Natural killer cell (primary cell): ENCODE data around the gene NOL4L. TPM values are rescaled to one million over a fixed set of nuclear protein-coding genes. Genes with fewer than 3 reads are reported as not detected.

Experiments used
- ATAC-seq, 3 donors: fragments of 150-1000 bp in 2 of 3; fragments of 200-7000 bp in 1 of 3; cut with Tn5 transposase; 1 replicate in 1 of 3; 2 replicates in 2 of 3; pipeline ENCODE4 v1.10.0; 2021; ENCODE audit warnings: mild to moderate bottlenecking in 2 of 3, moderate library complexity in 2 of 3
- DNase-seq, 2 donors: peaks; one replicate each; pipeline versions ENCODE4 v3.0.0 to v3.0.0-alpha.2; 2013 to 2021; ENCODE audit warnings: mixed read lengths in 1 of 2
- H3K27ac ChIP-seq: one replicate; pipeline ENCODE4 v1.5.1; 2013; ENCODE audit warnings: mild to moderate bottlenecking, low read length
- H3K27me3 ChIP-seq: one replicate; pipeline ENCODE4 v1.6.1; 2013; ENCODE audit warnings: low read length; ENCODE audit not compliant: control insufficient read depth, insufficient read depth
- H3K36me3 ChIP-seq: one replicate; pipeline ENCODE4 v1.6.1; 2013; ENCODE audit warnings: low read length; ENCODE audit not compliant: control insufficient read depth, insufficient read depth
- H3K4me1 ChIP-seq: one replicate; pipeline ENCODE4 v1.6.1; 2013; ENCODE audit warnings: low read length; ENCODE audit not compliant: control insufficient read depth, insufficient read depth
- H3K4me3 ChIP-seq: one replicate; pipeline ENCODE4 v1.5.1; 2013; ENCODE audit warnings: low read length
- H3K9me3 ChIP-seq: one replicate; pipeline ENCODE4 v1.6.1; 2013; ENCODE audit warnings: low read length; ENCODE audit not compliant: control insufficient read depth, insufficient read depth
- H3K27ac Mint-ChIP-seq, 2 donors: one replicate each; pipeline ENCODE4 v1.8.0; 2022; ENCODE audit warnings: mild to moderate bottlenecking in 2 of 2, mixed read lengths in 2 of 2, moderate library complexity in 1 of 2
- H3K27me3 Mint-ChIP-seq, 2 donors: one replicate each; pipeline ENCODE4 v1.8.0; 2022; ENCODE audit warnings: low read depth in 2 of 2, mixed read lengths in 2 of 2
- H3K36me3 Mint-ChIP-seq: one replicate; pipeline ENCODE4 v1.8.0; 2022; ENCODE audit warnings: mixed read lengths
- H3K4me1 Mint-ChIP-seq, 2 donors: one replicate each; pipeline ENCODE4 v1.8.0; 2022; ENCODE audit warnings: mixed read lengths in 2 of 2
- H3K4me3 Mint-ChIP-seq: one replicate; pipeline ENCODE4 v1.8.0; 2022; ENCODE audit warnings: mild to moderate bottlenecking, moderate library complexity, mixed read lengths
- H3K9me3 Mint-ChIP-seq, 2 donors: one replicate each; pipeline ENCODE4 v1.8.0; 2022; ENCODE audit warnings: mixed read lengths in 2 of 2
- WGBS: methylation state at CpG from one replicate; pipeline ENCODE4 v1.1.7; 2013; ENCODE audit warnings: missing lambda C conversion rate; ENCODE audit not compliant: insufficient coverage; 5-methylcytosine and 5-hydroxymethylcytosine counted together
- intact Hi-C: fragments of 100-400 bp; cut with micrococcal nuclease; formaldehyde crosslinking; loops from one replicate; pipeline ENCODE4 v1.14.2; 2022
- total RNA-seq, 4 donors: library from RNA; stranded (reverse); fragments of 120-200 nt in 1 of 4; gene quantifications; one replicate each; pipeline versions ENCODE4 v1.2.3 to v1.2.4, GENCODE V29; 2013 to 2022
- TF ChIP-seq, protein P1 (sequence below): fragments of 200-600 bp; IDR thresholded peaks from one replicate; pipeline ENCODE4 v1.8.0; 2022; ENCODE audit warnings: antibody characterized with exemption

NOL4L gene
- total RNA-seq, 3 donors from 2014 or later (not counting 1 experiment from before 2014, with no cell fraction given): 101 to 136 (median 114) TPM

DNA sequence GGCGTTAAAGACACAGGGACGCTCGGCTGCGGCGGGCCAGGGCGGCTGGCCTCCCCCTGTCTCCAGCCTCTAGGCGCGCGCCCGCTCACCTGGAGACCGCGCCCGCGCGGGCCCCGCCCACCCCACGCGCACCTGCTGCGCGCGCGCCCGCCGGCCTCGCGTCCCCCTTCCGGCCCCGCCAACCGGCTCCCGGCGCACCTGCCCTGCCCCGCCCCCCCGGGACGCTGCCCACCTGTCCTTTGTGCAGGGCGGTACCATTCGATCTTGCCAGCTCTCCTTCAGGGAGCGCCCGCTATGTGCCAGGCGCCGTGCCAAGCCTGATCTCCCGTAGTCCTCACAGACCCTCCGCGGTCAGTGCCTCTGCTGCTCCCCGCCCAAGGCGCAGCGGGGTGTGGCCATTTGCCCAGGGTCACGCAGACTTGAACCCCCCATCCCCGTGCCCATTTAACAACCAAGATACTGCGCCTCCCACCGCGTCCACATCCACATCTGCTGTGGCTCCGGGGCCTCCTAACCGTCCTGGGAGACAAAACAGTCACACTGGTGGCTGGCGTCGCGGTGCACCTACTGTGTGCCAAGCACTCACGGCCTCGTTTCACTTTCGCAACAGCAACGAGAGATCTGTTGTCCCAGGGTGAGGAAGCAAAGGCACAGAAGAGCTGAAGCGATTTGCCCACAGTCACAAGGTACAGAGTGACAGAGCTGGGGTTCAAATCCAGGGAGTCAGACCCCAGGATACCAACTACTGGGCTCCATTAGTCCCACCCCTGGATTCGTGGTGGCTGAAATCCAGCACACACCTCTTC, 48.1 kb downstream of the NOL4L start:
- DNase-seq (peak; percentile 60 to 83), ATAC-seq (peak; percentile 21 to 45 (median 22))
- H3K27ac Mint-ChIP-seq: peak overlapping the region; percentile 91 to 96
- Histone ChIP-seq H3K4me1 (peaks cover 83% of the 10 kb centered on the region), H3K9me3 (no peaks in the 10 kb centered on the region), H3K27me3 (no peaks in the 10 kb centered on the region), H3K36me3 (no peaks in the 10 kb centered on the region), H3K4me3 (peak overlapping the region; percentile 59), H3K27ac (peak overlapping the region; percentile 90)
- intact Hi-C loops: loop anchor here (5.0 to 10.0 kb wide), 2 partner anchors 45 to 52 kb away; no protein-coding TSS in a partner anchor
- H3K27me3 Mint-ChIP-seq: no peaks in the 10 kb centered on the region
- 1% methylated on average over 62 of the region's 62 CpGs for WGBS
- peaks cover 67 to 84% of the 10 kb centered on the region in 2 donors for H3K4me1 Mint-ChIP-seq
- peak overlapping the region; percentile 98 for H3K4me3 Mint-ChIP-seq
- no peaks in the 10 kb centered on the region for H3K36me3 Mint-ChIP-seq
- no peaks in the 10 kb centered on the region for H3K9me3 Mint-ChIP-seq
- TF ChIP-seq, protein P1, sequence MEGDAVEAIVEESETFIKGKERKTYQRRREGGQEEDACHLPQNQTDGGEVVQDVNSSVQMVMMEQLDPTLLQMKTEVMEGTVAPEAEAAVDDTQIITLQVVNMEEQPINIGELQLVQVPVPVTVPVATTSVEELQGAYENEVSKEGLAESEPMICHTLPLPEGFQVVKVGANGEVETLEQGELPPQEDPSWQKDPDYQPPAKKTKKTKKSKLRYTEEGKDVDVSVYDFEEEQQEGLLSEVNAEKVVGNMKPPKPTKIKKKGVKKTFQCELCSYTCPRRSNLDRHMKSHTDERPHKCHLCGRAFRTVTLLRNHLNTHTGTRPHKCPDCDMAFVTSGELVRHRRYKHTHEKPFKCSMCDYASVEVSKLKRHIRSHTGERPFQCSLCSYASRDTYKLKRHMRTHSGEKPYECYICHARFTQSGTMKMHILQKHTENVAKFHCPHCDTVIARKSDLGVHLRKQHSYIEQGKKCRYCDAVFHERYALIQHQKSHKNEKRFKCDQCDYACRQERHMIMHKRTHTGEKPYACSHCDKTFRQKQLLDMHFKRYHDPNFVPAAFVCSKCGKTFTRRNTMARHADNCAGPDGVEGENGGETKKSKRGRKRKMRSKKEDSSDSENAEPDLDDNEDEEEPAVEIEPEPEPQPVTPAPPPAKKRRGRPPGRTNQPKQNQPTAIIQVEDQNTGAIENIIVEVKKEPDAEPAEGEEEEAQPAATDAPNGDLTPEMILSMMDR: no peak

DNA sequence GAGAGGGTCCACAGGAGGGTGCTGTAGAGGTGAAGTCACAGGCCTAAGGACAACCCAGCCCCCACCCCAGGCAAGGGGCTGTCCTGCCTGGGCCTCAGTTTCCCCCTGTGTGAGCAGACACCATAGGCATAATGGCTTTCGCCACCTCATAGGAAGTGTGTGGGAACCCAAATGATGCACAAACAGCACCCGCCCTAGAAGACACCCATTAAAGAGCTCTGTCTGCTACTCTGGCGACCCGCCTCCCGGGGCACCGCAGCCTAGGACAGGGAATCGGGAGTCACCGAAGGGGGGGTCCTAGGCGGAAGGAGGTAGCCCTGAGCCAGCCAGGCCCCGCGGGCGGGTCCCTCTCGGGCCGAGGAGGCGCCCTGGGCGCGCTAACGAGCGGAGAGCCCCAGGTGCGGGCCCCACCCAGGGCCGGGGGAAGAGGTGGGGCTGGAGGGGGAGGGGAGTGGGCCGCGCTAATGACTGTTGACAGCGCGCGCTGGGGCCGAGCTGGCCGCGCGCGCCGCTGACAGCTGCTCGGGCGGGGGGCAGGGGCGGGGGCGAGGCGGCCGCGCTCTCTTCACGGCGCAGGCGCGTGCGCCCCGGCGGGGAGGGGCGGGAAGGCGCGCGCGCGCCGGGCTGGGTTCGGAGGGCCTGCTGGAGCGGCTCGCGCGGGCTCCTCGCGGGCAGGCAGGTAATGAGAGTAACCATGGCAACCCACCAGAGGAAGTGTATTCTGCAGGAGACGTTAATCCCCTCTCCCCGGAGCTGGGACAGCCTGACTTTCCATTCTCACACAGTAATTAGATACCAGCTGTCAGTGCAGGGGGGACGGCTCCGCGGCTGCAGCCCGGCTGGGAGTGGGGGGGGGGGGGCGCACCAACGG, 48.9 kb downstream of the NOL4L start:
- peak; percentile 50 to 79 (median 66) for ATAC-seq
- H3K4me1 ChIP-seq: peaks cover 75% of the 10 kb centered on the region
- under 1% methylated on average over 61 of the region's 68 CpGs for WGBS
- intact Hi-C loops: loop anchor here (5.0 to 10.0 kb wide), 2 partner anchors 46 to 51 kb away; no protein-coding TSS in a partner anchor
- TF ChIP-seq, protein P1: no peak
- Mint-ChIP-seq H3K36me3 (no peaks in the 10 kb centered on the region), H3K9me3 (no peaks in the 10 kb centered on the region), H3K4me1 (peaks cover 66 to 81% of the 10 kb centered on the region in 2 donors), H3K27ac (peak overlapping the region; percentile 89 to 91), H3K4me3 (peak overlapping the region; percentile 85), H3K27me3 (no peaks in the 10 kb centered on the region)
- peak; percentile 63 to 93 for DNase-seq
- no peaks in the 10 kb centered on the region for H3K36me3 ChIP-seq
- H3K4me3 ChIP-seq: peak overlapping the region; percentile 38
- H3K9me3 ChIP-seq: no peaks in the 10 kb centered on the region
- peak overlapping the region; percentile 95 for H3K27ac ChIP-seq
- no peaks in the 10 kb centered on the region for H3K27me3 ChIP-seq

DNA sequence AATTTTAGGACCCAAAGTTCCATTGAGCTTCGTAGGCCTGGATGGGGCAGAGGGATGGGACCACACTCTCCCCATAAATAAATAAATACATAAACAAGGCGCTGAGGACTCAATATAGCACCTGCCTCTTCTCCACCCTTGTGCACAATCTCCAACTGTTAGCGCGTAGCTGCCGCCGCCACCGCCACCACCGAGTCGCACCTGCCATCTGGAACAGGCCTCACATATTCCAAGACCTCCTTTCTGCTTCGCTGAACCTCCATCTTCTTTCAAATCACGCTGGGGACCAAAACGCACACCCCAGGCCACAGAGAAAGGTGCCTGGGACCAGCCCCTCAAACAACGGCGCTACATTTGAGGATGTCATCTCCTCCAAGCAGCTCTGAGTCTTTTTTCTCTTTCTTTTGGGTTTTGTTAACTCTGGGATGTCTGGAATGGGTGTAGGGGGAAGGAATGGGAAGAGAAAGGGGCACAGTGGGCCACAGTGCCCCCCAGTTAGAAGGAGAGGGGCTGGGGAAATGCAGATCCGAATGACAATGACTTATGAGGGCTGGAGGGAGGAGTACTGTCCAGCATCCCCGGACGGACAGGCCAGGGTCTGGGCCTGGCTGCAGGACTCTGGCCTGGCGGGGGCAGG, 49.7 kb downstream of the NOL4L start:
- DNase-seq (peak in 1 of 2 donors; percentile 66), ATAC-seq (no peak)
- whole genome bisulfite sequencing: 14% methylated on average over 18 of the region's 18 CpGs
- Mint-ChIP-seq H3K4me3 (peak overlapping the region; percentile 85), H3K4me1 (peaks cover 59 to 74% of the 10 kb centered on the region in 2 donors), H3K27ac (peak overlapping the region; percentile 89 to 91), H3K36me3 (no peaks in the 10 kb centered on the region), H3K27me3 (no peaks in the 10 kb centered on the region), H3K9me3 (no peaks in the 10 kb centered on the region)
- Histone ChIP-seq H3K27me3 (no peaks in the 10 kb centered on the region), H3K9me3 (no peaks in the 10 kb centered on the region), H3K4me1 (peaks cover 67% of the 10 kb centered on the region), H3K36me3 (no peaks in the 10 kb centered on the region), H3K4me3 (peak overlapping the region; percentile 32), H3K27ac (peak overlapping the region; percentile 95)
- TF ChIP-seq, protein P1: no peak
- intact Hi-C loops: loop anchor here (5.0 to 10.0 kb wide), 2 partner anchors 47 to 51 kb away; no protein-coding TSS in a partner anchor
